Mesothelial cell of epicardium (in vitro differentiated cells): ENCODE measurements around the gene FOSL1. TPM values are rescaled to one million over a fixed set of nuclear protein-coding genes. Genes with fewer than 3 reads are reported as not detected.

ENCODE experiments used
- DNase-seq, 2 experiments: peaks; one replicate each; pipeline ENCODE4 v3.0.0; 2021; ENCODE audit warnings: low spot score in 2 of 2; ENCODE audit not compliant: unreplicated experiment in 2 of 2
- H3K27ac Mint-ChIP-seq: 2 replicates; pipeline ENCODE4 v1.8.0; 2021; ENCODE audit warnings: mixed read lengths
- H3K27me3 Mint-ChIP-seq: 2 replicates; pipeline ENCODE4 v1.8.0; 2021; ENCODE audit warnings: low read depth, mixed read lengths
- H3K36me3 Mint-ChIP-seq: 2 replicates; pipeline ENCODE4 v1.8.0; 2021; ENCODE audit warnings: mixed read lengths
- H3K4me1 Mint-ChIP-seq: 2 replicates; pipeline ENCODE4 v1.8.0; 2021; ENCODE audit warnings: mixed read lengths
- H3K4me3 Mint-ChIP-seq: 2 replicates; pipeline ENCODE4 v1.8.0; 2021; ENCODE audit warnings: mild to moderate bottlenecking, moderate library complexity, mixed read lengths
- H3K9me3 Mint-ChIP-seq: 2 replicates; pipeline ENCODE4 v1.8.0; 2021; ENCODE audit warnings: mixed read lengths
- CTCF ChIP-seq: fragments of 200-600 bp; sonication (generic); IDR thresholded peaks from one replicate; pipeline ENCODE4 v1.5.0; 2021; ENCODE audit warnings: antibody characterized with exemption; ENCODE audit not compliant: unreplicated experiment
- total RNA-seq: library from RNA; stranded (reverse); gene quantifications from 3 replicates; pipeline ENCODE4 v1.2.1, GENCODE V29; 2021

Gene FOSL1
- total RNA-seq, 1 donor from 2014 or later, result 3.1 TPM

- Mint-ChIP-seq H3K27me3 (peaks cover 23% of the 10 kb centered on the region), H3K27ac (no peak within 1 kb of the TSS), H3K9me3 (no peaks in the 10 kb centered on the region), H3K36me3 (no peaks in the 10 kb centered on the region), H3K4me1 (no peaks in the 10 kb centered on the region), H3K4me3 (no peak within 1 kb of the TSS)
- TF ChIP-seq CTCF, result no peak
- DNase-seq, result no peak
Observed at GRCh38 chr11:65945430-65945911, 45.3 kb upstream of the FOSL1 start, which contains the start of gene TSGA10IP. TSGA10IP (plus strand) TSS chr11:65945480; CDS start chr11:65945676, 196 bp downstream.

- Mint-ChIP-seq H3K27me3 (peaks cover 27% of the 10 kb centered on the region), H3K4me3 (no peak overlapping the region), H3K36me3 (no peaks in the 10 kb centered on the region), H3K4me1 (no peaks in the 10 kb centered on the region), H3K27ac (no peak overlapping the region), H3K9me3 (no peaks in the 10 kb centered on the region)
- no peak for TF ChIP-seq CTCF
- no peak for DNase-seq
Observed at GRCh38 chr11:65944767-65945166, 44.6 kb upstream of the FOSL1 start.

GRCh38 chr11:65944191-65944590, 44.0 kb upstream of the FOSL1 start:
- no peak for TF ChIP-seq CTCF
- Mint-ChIP-seq H3K27ac (no peak overlapping the region), H3K9me3 (no peaks in the 10 kb centered on the region), H3K36me3 (no peaks in the 10 kb centered on the region), H3K4me3 (no peak overlapping the region), H3K27me3 (peaks cover 27% of the 10 kb centered on the region), H3K4me1 (no peaks in the 10 kb centered on the region)
- no peak for DNase-seq

- DNase-seq, result no peak
- H3K4me1 Mint-ChIP-seq, result no peaks in the 10 kb centered on the region
- no peak overlapping the region for H3K4me3 Mint-ChIP-seq
- no peaks in the 10 kb centered on the region for H3K9me3 Mint-ChIP-seq
- no peaks in the 10 kb centered on the region for H3K36me3 Mint-ChIP-seq
- TF ChIP-seq CTCF, result no peak
- H3K27ac Mint-ChIP-seq, result no peak overlapping the region
- peaks cover 23% of the 10 kb centered on the region for H3K27me3 Mint-ChIP-seq
Observed at GRCh38 chr11:65942531-65942930, 42.3 kb upstream of the FOSL1 start.

GRCh38 chr11:65941720-65942310, 41.6 kb upstream of the FOSL1 start:
- DNase-seq, result no peak
- H3K4me3 Mint-ChIP-seq, result no peak overlapping the region
- no peak for TF ChIP-seq CTCF
- no peaks in the 10 kb centered on the region for H3K4me1 Mint-ChIP-seq
- peaks cover 22% of the 10 kb centered on the region for H3K27me3 Mint-ChIP-seq
- no peaks in the 10 kb centered on the region for H3K36me3 Mint-ChIP-seq
- H3K9me3 Mint-ChIP-seq, result no peaks in the 10 kb centered on the region
- H3K27ac Mint-ChIP-seq, result no peak overlapping the region
